ENCODE measurements around the gene S100A6. TPM values are rescaled to one million over a fixed set of nuclear protein-coding genes. Genes with fewer than 3 reads are reported as not detected.

S100A6 gene
- total RNA-seq, 1 experiment from 2014 or later, result 19.2 TPM

DNA sequence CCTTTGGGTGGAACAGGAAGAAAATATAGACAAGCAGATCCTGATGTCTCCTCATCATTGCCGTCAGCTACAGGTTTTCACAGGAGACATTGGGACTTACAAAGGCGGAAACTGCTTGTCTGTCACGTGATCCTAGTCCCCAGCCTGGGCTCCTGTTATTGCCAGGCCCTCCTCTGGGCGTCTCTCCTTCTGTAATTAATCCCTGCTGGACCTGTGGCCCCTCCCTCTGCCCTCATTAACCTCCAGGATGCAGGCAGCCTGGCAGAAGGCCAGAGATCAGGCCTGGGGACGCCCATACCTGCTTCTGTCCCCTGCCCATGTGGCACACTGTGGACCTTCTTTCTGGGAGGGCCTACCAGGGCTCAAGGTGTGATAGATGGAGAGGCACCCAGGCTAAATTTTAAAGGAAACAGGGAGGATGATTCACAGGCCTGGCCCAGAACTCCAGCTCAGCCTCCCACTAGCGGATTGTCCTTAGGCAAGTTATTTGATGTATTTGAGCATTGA, 2.6 kb upstream of the S100A6 start (continued):
- TF ChIP-seq, protein P1, sequence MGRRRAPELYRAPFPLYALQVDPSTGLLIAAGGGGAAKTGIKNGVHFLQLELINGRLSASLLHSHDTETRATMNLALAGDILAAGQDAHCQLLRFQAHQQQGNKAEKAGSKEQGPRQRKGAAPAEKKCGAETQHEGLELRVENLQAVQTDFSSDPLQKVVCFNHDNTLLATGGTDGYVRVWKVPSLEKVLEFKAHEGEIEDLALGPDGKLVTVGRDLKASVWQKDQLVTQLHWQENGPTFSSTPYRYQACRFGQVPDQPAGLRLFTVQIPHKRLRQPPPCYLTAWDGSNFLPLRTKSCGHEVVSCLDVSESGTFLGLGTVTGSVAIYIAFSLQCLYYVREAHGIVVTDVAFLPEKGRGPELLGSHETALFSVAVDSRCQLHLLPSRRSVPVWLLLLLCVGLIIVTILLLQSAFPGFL (CRISPR knock-in tag; IDR thresholded peaks at IDR 0.05; ENCODE audit: borderline replicate concordance), result no peak
- TF ChIP-seq ZNF532 (CRISPR knock-in tag; IDR thresholded peaks at IDR 0.05; ENCODE audit: borderline replicate concordance), result no peak

- Mint-ChIP-seq H3K4me1 (peaks cover 47% of the 10 kb centered on the region), H3K4me3 (no peak overlapping the region), H3K9me3 (no peaks in the 10 kb centered on the region), H3K36me3 (no peaks in the 10 kb centered on the region), H3K27ac (no peak overlapping the region), H3K27me3 (ENCODE audit: low read depth) (peaks cover 41% of the 10 kb centered on the region)
- ChIA-PET CTCF (interaction anchor here (0.9 to 10.8 kb wide), 5 partner anchors 15 to 91 kb away, joined by 3 to 188 read pairs (median 13); partner anchors contain the start of genes S100A1, S100A13 and S100A2), POLR2A (interaction anchor here (0.9 kb wide), 1 partner anchor 17 kb away, joined by 3 read pairs; no protein-coding TSS in a partner anchor)
- TF ChIP-seq, protein P2, sequence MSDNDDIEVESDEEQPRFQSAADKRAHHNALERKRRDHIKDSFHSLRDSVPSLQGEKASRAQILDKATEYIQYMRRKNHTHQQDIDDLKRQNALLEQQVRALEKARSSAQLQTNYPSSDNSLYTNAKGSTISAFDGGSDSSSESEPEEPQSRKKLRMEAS (CRISPR knock-in tag; IDR thresholded peaks at IDR 0.05), result no peak
- TF ChIP-seq RORB (CRISPR knock-in tag; IDR thresholded peaks at IDR 0.05) (no peak), OVOL2 (CRISPR knock-in tag; IDR thresholded peaks at IDR 0.05; ENCODE audit: borderline replicate concordance) (no peak), AR (CRISPR knock-in tag; IDR thresholded peaks at IDR 0.05) (no peak), FOXJ3 (CRISPR knock-in tag; IDR thresholded peaks at IDR 0.05; ENCODE audit: borderline replicate concordance) (no peak), NR1H2 (CRISPR knock-in tag; IDR thresholded peaks at IDR 0.05) (no peak), PRRX2 (CRISPR knock-in tag; IDR thresholded peaks at IDR 0.05) (no peak), SP1 (CRISPR knock-in tag; conservative IDR thresholded peaks at IDR 0.05) (no peak), CREB1 (CRISPR knock-in tag; IDR thresholded peaks at IDR 0.05) (no peak), E2F5 (CRISPR knock-in tag; IDR thresholded peaks at IDR 0.05) (no peak), ESRRA (CRISPR knock-in tag; IDR thresholded peaks at IDR 0.05; ENCODE audit: borderline replicate concordance) (no peak), FOXP4 (CRISPR knock-in tag; IDR thresholded peaks at IDR 0.05) (no peak), ZNF532 (CRISPR knock-in tag; IDR thresholded peaks at IDR 0.05; ENCODE audit: borderline replicate concordance) (no peak), ZNF232 (CRISPR knock-in tag; IDR thresholded peaks at IDR 0.05) (no peak), GABPB1 (CRISPR knock-in tag; IDR thresholded peaks at IDR 0.05) (no peak), ZNF263 (CRISPR knock-in tag; IDR thresholded peaks at IDR 0.05; ENCODE audit: low read depth) (no peak), JUN (CRISPR knock-in tag; IDR thresholded peaks at IDR 0.05) (no peak)
- TF ChIP-seq, protein P3, sequence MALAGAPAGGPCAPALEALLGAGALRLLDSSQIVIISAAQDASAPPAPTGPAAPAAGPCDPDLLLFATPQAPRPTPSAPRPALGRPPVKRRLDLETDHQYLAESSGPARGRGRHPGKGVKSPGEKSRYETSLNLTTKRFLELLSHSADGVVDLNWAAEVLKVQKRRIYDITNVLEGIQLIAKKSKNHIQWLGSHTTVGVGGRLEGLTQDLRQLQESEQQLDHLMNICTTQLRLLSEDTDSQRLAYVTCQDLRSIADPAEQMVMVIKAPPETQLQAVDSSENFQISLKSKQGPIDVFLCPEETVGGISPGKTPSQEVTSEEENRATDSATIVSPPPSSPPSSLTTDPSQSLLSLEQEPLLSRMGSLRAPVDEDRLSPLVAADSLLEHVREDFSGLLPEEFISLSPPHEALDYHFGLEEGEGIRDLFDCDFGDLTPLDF (CRISPR knock-in tag; IDR thresholded peaks at IDR 0.05), result no peak
- DNase-seq (ENCODE audit: low spot score) (no peak), ATAC-seq (no peak)
Measured at GRCh38 chr1:153537376-153537730, 1.6 kb upstream of the S100A6 start.
